Ishikawa (cell line): ENCODE measurements around the gene LRRC51.
"Not testable (repeated sequence)": the region's sequence is repeated elsewhere in the genome, so short reads cannot be mapped to it uniquely, and the experiment has no call there.

Experiments
- CEBPB ChIP-seq: IDR thresholded peaks from 2 replicates; pipeline ENCODE4 v1.6.1; 2012
- CREB1 ChIP-seq: IDR thresholded peaks from 2 replicates; pipeline ENCODE4 v1.6.1; 2012; ENCODE audit warnings: low read depth
- EGR1 ChIP-seq: IDR thresholded peaks from 2 replicates; pipeline ENCODE4 v1.6.1; 2012
- EP300 ChIP-seq: IDR thresholded peaks from 2 replicates; pipeline ENCODE4 v1.6.1; 2012; ENCODE audit warnings: borderline replicate concordance
- FOXM1 ChIP-seq: IDR thresholded peaks from 2 replicates; pipeline ENCODE4 v1.6.1; 2012; ENCODE audit warnings: low read depth, borderline replicate concordance
- MAX ChIP-seq: IDR thresholded peaks from 2 replicates; pipeline ENCODE4 v1.6.1; 2012
- NFIC ChIP-seq: IDR thresholded peaks from 2 replicates; pipeline ENCODE4 v1.6.1; 2012
- RAD21 ChIP-seq: IDR thresholded peaks from 2 replicates; pipeline ENCODE4 v1.6.1; 2012; ENCODE audit warnings: low read depth
- REST ChIP-seq: IDR thresholded peaks from 2 replicates; pipeline ENCODE4 v1.6.1; 2012; ENCODE audit warnings: low read depth, mild to moderate bottlenecking
- TAF1 ChIP-seq: IDR thresholded peaks from 2 replicates; pipeline ENCODE4 v1.6.1; 2012; ENCODE audit warnings: low read depth, mild to moderate bottlenecking
- TCF12 ChIP-seq: IDR thresholded peaks from 2 replicates; pipeline ENCODE4 v1.6.1; 2012; ENCODE audit warnings: low read depth
- TEAD4 ChIP-seq: IDR thresholded peaks from 2 replicates; pipeline ENCODE4 v1.6.1; 2012
- USF1 ChIP-seq: IDR thresholded peaks from 2 replicates; pipeline ENCODE4 v1.6.1; 2012
- YY1 ChIP-seq: IDR thresholded peaks from 2 replicates; pipeline ENCODE4 v1.6.1; 2012; ENCODE audit warnings: low read depth
- ZBTB7A ChIP-seq: IDR thresholded peaks from 2 replicates; pipeline ENCODE4 v1.6.1; 2012; ENCODE audit warnings: low read depth

The LRRC51 gene

DNA sequence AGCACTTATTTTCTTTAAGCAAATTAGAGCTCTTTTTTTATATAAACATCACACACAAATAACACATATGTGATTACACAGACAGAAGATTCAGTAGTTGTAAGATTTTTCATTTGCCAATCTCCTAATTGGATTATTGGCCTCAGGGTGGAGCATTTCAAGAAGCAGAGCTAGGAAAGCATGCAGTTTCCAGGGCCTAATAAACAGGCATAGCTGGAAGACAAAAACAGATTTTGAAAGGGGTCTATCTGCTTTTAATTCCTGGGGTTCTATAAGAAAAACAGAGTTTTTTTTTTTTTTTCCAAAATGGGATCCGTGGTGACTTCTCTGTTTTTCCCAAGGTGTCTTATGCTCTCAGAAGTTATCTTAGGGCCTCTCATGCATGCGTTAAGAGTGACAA, 47.3 kb downstream of the LRRC51 start:
- TF ChIP-seq NFIC (no peak), FOXM1 (no peak), EGR1 (no peak), YY1 (no peak), REST (no peak), TEAD4 (no peak), TCF12 (no peak), MAX (no peak)

DNA sequence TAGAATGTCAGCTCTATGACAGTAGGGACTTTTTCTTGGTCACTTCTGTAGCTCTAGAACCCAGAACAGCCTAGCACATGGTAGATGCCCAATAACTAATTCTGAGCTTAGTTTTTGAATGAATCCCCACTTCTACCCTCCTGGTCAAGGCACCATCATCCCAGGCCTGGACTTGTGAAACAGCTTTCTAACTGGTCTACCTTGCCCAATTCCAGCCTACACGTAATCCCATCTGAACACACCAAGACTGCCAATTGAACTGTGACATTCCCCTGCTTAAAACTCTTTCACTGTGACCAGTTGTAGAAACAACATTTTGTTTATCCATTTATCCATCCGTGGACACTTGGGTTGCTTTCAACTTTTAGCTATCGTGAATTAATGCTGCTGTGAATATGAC, 48.7 kb downstream of the LRRC51 start:
- no peak for TF ChIP-seq ZBTB7A
- no peak for TF ChIP-seq TEAD4
- no peak for TF ChIP-seq CREB1
- TF ChIP-seq TCF12 = no peak
- no peak for TF ChIP-seq REST
- TF ChIP-seq YY1 = no peak
- no peak for TF ChIP-seq RAD21
- no peak for TF ChIP-seq NFIC
- TF ChIP-seq EP300 = no peak
- TF ChIP-seq CEBPB = no peak
- TF ChIP-seq TAF1 = no peak
- TF ChIP-seq FOXM1 = no peak
- TF ChIP-seq USF1 = no peak
- TF ChIP-seq MAX = no peak

DNA sequence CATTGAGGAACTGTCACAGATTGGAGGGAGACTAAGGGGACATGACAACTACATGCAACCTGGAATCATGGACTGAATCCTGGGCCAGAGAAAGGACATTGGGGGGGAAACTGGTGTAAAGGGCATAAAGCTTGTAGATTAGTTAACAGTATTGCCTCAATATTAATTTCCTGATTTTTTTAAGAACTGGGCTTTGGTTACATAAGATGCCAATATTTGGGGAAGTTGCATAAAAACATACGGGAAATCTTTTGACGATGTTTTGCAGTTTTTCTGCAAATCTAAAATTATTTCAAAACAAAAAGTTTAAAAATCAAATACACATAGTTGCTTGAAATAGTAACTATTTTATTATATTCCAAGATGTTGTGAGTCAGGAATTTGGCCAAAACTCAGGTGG, 52.0 kb downstream of the LRRC51 start:
- TF ChIP-seq TCF12 (no peak), NFIC (no peak), MAX (no peak), USF1 (no peak), CREB1 (no peak), REST (no peak), YY1 (no peak), FOXM1 (no peak), RAD21 (no peak), EGR1 (no peak), CEBPB (no peak), TEAD4 (no peak)

DNA sequence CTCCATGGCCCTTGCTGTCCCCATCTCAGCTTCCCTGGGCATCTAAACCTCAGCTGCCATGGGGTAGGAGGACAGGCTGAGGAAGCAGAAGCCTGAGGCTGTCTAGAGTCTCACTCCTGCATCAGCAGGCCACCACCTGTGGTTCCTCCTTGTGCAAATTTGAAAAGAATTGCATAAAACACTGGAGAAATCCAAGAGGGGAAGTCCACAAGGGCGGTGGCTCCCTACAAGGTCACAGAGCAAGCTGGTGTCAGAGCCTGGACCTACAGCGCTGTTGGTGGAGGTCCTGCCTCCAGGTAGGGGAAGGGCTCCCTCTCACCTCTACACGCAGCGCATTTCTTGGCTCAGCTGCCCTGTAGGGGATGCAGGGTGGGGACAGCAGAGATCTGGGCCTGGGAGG, 54.8 kb downstream of the LRRC51 start, which contains the start of gene FOLR3:
FOLR3 (plus strand) TSS at position 253 of the 400 bp plus-strand sequence. CDS start 228 bp downstream, outside the sequence.
- TF ChIP-seq RAD21, MAX, CEBPB: not testable (repeated sequence)

DNA sequence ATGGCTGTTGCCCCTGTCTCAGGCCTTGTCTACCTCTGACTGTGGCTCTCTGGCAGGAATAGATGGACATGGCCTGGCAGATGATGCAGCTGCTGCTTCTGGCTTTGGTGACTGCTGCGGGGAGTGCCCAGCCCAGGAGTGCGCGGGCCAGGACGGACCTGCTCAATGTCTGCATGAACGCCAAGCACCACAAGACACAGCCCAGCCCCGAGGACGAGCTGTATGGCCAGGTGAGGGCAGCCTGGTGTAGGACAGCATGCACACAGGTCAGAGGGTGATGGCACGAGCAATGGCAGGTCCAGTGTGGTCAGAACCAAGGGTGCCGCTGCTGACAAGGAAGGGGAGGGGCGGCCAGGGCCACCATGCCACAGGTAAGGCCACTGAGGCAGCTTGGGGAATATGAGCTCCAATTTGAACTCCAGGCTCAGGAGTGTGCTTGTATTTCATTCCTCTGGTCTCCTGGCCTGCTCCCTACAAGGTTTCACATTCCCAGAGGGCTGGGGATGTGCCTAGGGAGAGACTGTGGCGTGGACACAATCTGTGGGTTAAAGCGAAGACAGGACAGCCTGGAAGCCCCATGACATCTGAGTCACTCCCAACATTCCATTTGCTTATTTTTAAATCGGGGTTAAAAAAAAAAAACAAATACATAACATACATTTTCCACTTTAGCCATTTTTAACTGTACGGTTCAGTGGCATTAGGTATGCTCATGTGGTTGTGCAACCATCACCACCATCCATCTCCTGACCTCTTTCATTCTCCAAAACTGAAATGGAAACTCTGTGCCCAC, 55.4 kb downstream of the LRRC51 start:
- peak; percentile 81 for TF ChIP-seq CEBPB
- peak; percentile 21; the same call in 1 of the 2 replicates for TF ChIP-seq FOXM1
- no peak for TF ChIP-seq CREB1
- no peak for TF ChIP-seq EP300
